ENCODE measurements around the gene ZC3H7A. TPM values are rescaled to one million over a fixed set of nuclear protein-coding genes. Genes with fewer than 3 reads are reported as not detected.
A peak's percentile ranks its signal among the peaks of the same experiment; 100 is the strongest.

Gene ZC3H7A
- total and polyA plus RNA-seq, 2 of the 13 experiments (the other 11 are each of a cell fraction or from before 2014, with no cell fraction given) = 29.2 to 36.8 TPM

GRCh38 chr16:11747949-11748403, 49.1 kb downstream of the ZC3H7A start (continued):
- TF ChIP-seq ZNF333 (CRISPR knock-in tag; IDR thresholded peaks at IDR 0.05; ENCODE audit: borderline replicate concordance) = peak; percentile 5; the same call in 1 of the 2 replicates
- TF ChIP-seq CREM (IDR thresholded peaks at IDR 0.05) = no peak
- no peak for TF ChIP-seq CREM (CRISPR knock-in tag; IDR thresholded peaks at IDR 0.05)
- no peak for TF ChIP-seq RBAK (CRISPR knock-in tag; IDR thresholded peaks at IDR 0.05)
- peak; percentile 44; the same call in 1 of the 2 replicates for TF ChIP-seq KAT7 (CRISPR knock-in tag; IDR thresholded peaks at IDR 0.05; ENCODE audit: borderline replicate concordance)
- 0 out of 2 replicates have a peak, but pooled peaks have one; percentile 8 for TF ChIP-seq THRA (CRISPR knock-in tag; IDR thresholded peaks at IDR 0.05; ENCODE audit: borderline replicate concordance)
- TF ChIP-seq ZFP37 (CRISPR knock-in tag; IDR thresholded peaks at IDR 0.05; ENCODE audit: borderline replicate concordance) = no peak
- TF ChIP-seq HOXA9 (CRISPR knock-in tag; IDR thresholded peaks at IDR 0.05; ENCODE audit: borderline replicate concordance) = 0 out of 2 replicates have a peak, but pooled peaks have one; percentile 4
- peak; percentile 41; the same call in 1 of the 2 replicates for TF ChIP-seq CCDC6 (CRISPR knock-in tag; IDR thresholded peaks at IDR 0.05)
- TF ChIP-seq THAP7 (CRISPR knock-in tag; IDR thresholded peaks at IDR 0.05) = no peak
- TF ChIP-seq KDM5B (CRISPR knock-in tag; IDR thresholded peaks at IDR 0.05; ENCODE audit: borderline replicate concordance) = 0 out of 2 replicates have a peak, but pooled peaks have one; percentile 7
- TF ChIP-seq ZSCAN30 (CRISPR knock-in tag; IDR thresholded peaks at IDR 0.05) = 0 out of 2 replicates have a peak, but pooled peaks have one; percentile 37
- TF ChIP-seq KMT2B (CRISPR knock-in tag; IDR thresholded peaks at IDR 0.05) = peak; percentile 24; the same call in 1 of the 2 replicates
- peak; percentile 9; the same call in 1 of the 2 replicates for TF ChIP-seq ZNF609 (CRISPR knock-in tag; IDR thresholded peaks at IDR 0.05; ENCODE audit: borderline replicate concordance)
- no peak for TF ChIP-seq IRF9 (CRISPR knock-in tag; IDR thresholded peaks at IDR 0.05; ENCODE audit: borderline replicate concordance)
- TF ChIP-seq NAIF1 (CRISPR knock-in tag; IDR thresholded peaks at IDR 0.05; ENCODE audit: borderline replicate concordance) = no peak
- 0 out of 2 replicates have a peak, but pooled peaks have one; percentile 6 for TF ChIP-seq ETV5 (CRISPR knock-in tag; IDR thresholded peaks at IDR 0.05; ENCODE audit: borderline replicate concordance)
- no peak for TF ChIP-seq ZNF670 (CRISPR knock-in tag; IDR thresholded peaks at IDR 0.05; ENCODE audit: borderline replicate concordance)
- TF ChIP-seq ZSCAN22 (CRISPR knock-in tag; IDR thresholded peaks at IDR 0.05) = 0 out of 2 replicates have a peak, but pooled peaks have one; percentile 25
- TF ChIP-seq ARNTL (CRISPR knock-in tag; IDR thresholded peaks at IDR 0.05) = 0 out of 2 replicates have a peak, but pooled peaks have one; percentile 19
- peak; percentile 55; the same call in 1 of the 2 replicates for TF ChIP-seq ZNF230 (CRISPR knock-in tag; IDR thresholded peaks at IDR 0.05)
- peak; percentile 3; the same call in 1 of the 2 replicates for TF ChIP-seq ARNT2 (CRISPR knock-in tag; IDR thresholded peaks at IDR 0.05; ENCODE audit: low read depth)

Measured in HepG2 (cell line).